Subcutaneous adipose tissue (tissue), 4 donors: Measurements from ENCODE around the gene GPR18. TPM values are rescaled to one million over a fixed set of nuclear protein-coding genes. Genes with fewer than 3 reads are reported as not detected.

Experiments
- CTCF ChIP-seq: fragments of 450-650 bp; IDR thresholded peaks from one replicate; pipeline ENCODE4 v1.5.1; 2016; ENCODE audit warnings: low read depth, mild to moderate bottlenecking, control low read depth, antibody characterized with exemption, moderate library complexity
- total RNA-seq, 4 donors: library from RNA; depleted of rRNA; stranded (reverse); fragments of >200 nt; gene quantifications; one replicate each; pipeline ENCODE4 v1.1.0, GENCODE V29; 2016

The GPR18 gene
- total RNA-seq, 4 donors from 2014 or later, result 0.51 TPM; not detected in 3

GRCh38 chr13:99220199-99220935, 37.8 kb downstream of the GPR18 start:
- no peak for TF ChIP-seq CTCF

- no peak for TF ChIP-seq CTCF
Measured at GRCh38 chr13:99218969-99219368, 39.2 kb downstream of the GPR18 start.

GRCh38 chr13:99218545-99218944, 39.6 kb downstream of the GPR18 start:
- TF ChIP-seq CTCF, result no peak

GRCh38 chr13:99218126-99218525, 40.1 kb downstream of the GPR18 start:
- no peak for TF ChIP-seq CTCF

- TF ChIP-seq CTCF, result no peak
Measured at GRCh38 chr13:99217461-99218110, 40.6 kb downstream of the GPR18 start.

GRCh38 chr13:99215184-99215830, 42.9 kb downstream of the GPR18 start:
- TF ChIP-seq CTCF, result no peak

- no peak for TF ChIP-seq CTCF
Measured at GRCh38 chr13:99214731-99215130, 43.4 kb downstream of the GPR18 start.
